HG03442 (cell line): ENCODE measurements around the gene KIF17.

Experiments
- ATAC-seq: cut with Tn5 transposase; IDR thresholded peaks from one replicate; pipeline ENCODE4 v1.9.1; 2021; ENCODE audit warnings: mild to moderate bottlenecking, moderate library complexity; ENCODE audit not compliant: unreplicated experiment

The KIF17 gene

GRCh38 chr1:20711285-20712214, 6.3 kb downstream of the KIF17 start:
- ATAC-seq: no peak

GRCh38 chr1:20710469-20711284, 7.1 kb downstream of the KIF17 start:
- no peak for ATAC-seq

GRCh38 chr1:20709868-20710267, 7.9 kb downstream of the KIF17 start:
- ATAC-seq: no peak

- no peak for ATAC-seq
These were observed 8.9 kb downstream of the KIF17 start for GRCh38 chr1:20708891-20709290.

GRCh38 chr1:20708057-20708456, 9.8 kb downstream of the KIF17 start:
- ATAC-seq: no peak

GRCh38 chr1:20706841-20707240, 11.0 kb downstream of the KIF17 start:
- no peak for ATAC-seq

GRCh38 chr1:20705203-20705755, 12.5 kb downstream of the KIF17 start:
- ATAC-seq: no peak

- ATAC-seq: no peak
These were observed 13.2 kb downstream of the KIF17 start for GRCh38 chr1:20704390-20705202.

- no peak for ATAC-seq
These were observed 14.6 kb downstream of the KIF17 start for GRCh38 chr1:20703124-20703756.

GRCh38 chr1:20702416-20702815, 15.4 kb downstream of the KIF17 start:
- ATAC-seq: no peak

- ATAC-seq: no peak
These were observed 16.0 kb downstream of the KIF17 start for GRCh38 chr1:20701847-20702246.

- ATAC-seq: no peak
These were observed 16.4 kb downstream of the KIF17 start for GRCh38 chr1:20701446-20701845.

- no peak for ATAC-seq
These were observed 17.1 kb downstream of the KIF17 start for GRCh38 chr1:20700636-20701215.

- no peak for ATAC-seq
These were observed 18.2 kb downstream of the KIF17 start for GRCh38 chr1:20699558-20699957.

GRCh38 chr1:20698195-20698910, 19.5 kb downstream of the KIF17 start:
- no peak for ATAC-seq

- ATAC-seq: no peak
These were observed 20.2 kb downstream of the KIF17 start for GRCh38 chr1:20697563-20697962.

GRCh38 chr1:20696397-20697333, 21.1 kb downstream of the KIF17 start:
- ATAC-seq: no peak

- no peak for ATAC-seq
These were observed 22.3 kb downstream of the KIF17 start for GRCh38 chr1:20695515-20695914.
